ENCODE data around the gene TRAFD1.

DNA sequence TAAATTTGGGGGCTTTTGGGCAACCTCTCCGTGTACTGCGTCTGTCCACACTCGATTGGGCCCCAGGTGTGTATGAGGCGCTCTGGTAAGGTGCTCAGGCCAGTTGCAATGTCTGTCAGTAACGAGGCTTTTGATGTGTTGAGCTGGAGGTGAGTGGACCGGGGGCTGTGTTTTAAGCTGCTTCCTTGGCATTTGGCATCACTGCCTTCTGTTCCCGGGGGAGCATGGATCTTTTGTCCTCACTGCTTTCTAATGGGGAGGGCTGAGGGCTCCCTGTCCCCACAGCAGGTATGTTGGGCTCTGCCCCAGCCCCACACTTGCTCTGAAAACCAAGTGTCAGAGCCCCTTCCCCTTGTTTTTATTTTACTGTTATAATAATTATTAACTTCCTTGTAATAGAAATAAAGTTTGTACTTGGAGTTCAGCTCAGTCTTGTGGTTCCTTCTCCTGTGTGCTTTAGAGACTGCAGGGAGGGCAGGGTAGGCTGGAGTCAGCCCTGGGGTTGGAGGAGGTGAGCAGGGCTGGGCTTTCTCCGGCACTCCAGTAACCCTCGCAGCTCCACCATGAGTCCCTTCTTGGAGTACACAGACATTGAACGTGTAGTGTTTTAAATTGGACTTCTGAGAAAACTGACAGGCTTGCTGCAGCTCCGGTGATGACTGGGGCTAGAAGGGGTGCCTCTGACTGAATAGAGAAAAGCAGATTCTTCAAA lies 28.0 kb downstream of the TRAFD1 start:
- TF ChIP-seq ESRRG (CRISPR knock-in tag; IDR thresholded peaks at IDR 0.05) = no peak
- no peak for TF ChIP-seq ZNF70 (CRISPR knock-in tag; IDR thresholded peaks at IDR 0.05)
- TF ChIP-seq RARB (CRISPR knock-in tag; IDR thresholded peaks at IDR 0.05) = no peak
- no peak for TF ChIP-seq ZFP30 (CRISPR knock-in tag; IDR thresholded peaks at IDR 0.05)
- TF ChIP-seq, protein P1, sequence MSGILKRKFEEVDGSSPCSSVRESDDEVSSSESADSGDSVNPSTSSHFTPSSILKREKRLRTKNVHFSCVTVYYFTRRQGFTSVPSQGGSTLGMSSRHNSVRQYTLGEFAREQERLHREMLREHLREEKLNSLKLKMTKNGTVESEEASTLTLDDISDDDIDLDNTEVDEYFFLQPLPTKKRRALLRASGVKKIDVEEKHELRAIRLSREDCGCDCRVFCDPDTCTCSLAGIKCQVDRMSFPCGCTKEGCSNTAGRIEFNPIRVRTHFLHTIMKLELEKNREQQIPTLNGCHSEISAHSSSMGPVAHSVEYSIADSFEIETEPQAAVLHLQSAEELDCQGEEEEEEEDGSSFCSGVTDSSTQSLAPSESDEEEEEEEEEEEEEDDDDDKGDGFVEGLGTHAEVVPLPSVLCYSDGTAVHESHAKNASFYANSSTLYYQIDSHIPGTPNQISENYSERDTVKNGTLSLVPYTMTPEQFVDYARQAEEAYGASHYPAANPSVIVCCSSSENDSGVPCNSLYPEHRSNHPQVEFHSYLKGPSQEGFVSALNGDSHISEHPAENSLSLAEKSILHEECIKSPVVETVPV (CRISPR knock-in tag; IDR thresholded peaks at IDR 0.05) = no peak
- TF ChIP-seq, protein P2, sequence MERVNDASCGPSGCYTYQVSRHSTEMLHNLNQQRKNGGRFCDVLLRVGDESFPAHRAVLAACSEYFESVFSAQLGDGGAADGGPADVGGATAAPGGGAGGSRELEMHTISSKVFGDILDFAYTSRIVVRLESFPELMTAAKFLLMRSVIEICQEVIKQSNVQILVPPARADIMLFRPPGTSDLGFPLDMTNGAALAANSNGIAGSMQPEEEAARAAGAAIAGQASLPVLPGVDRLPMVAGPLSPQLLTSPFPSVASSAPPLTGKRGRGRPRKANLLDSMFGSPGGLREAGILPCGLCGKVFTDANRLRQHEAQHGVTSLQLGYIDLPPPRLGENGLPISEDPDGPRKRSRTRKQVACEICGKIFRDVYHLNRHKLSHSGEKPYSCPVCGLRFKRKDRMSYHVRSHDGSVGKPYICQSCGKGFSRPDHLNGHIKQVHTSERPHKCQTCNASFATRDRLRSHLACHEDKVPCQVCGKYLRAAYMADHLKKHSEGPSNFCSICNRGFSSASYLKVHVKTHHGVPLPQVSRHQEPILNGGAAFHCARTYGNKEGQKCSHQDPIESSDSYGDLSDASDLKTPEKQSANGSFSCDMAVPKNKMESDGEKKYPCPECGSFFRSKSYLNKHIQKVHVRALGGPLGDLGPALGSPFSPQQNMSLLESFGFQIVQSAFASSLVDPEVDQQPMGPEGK (CRISPR knock-in tag; IDR thresholded peaks at IDR 0.05; ENCODE audit: borderline replicate concordance) = no peak
- TF ChIP-seq, protein P3, sequence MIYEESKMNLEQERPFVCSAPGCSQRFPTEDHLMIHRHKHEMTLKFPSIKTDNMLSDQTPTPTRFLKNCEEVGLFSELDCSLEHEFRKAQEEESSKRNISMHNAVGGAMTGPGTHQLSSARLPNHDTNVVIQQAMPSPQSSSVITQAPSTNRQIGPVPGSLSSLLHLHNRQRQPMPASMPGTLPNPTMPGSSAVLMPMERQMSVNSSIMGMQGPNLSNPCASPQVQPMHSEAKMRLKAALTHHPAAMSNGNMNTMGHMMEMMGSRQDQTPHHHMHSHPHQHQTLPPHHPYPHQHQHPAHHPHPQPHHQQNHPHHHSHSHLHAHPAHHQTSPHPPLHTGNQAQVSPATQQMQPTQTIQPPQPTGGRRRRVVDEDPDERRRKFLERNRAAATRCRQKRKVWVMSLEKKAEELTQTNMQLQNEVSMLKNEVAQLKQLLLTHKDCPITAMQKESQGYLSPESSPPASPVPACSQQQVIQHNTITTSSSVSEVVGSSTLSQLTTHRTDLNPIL (CRISPR knock-in tag; IDR thresholded peaks at IDR 0.05; ENCODE audit: low read depth) = no peak
- no peak for TF ChIP-seq TCF4 (CRISPR knock-in tag; IDR thresholded peaks at IDR 0.05; ENCODE audit: borderline replicate concordance)
- no peak for TF ChIP-seq ZNF565 (CRISPR knock-in tag; conservative IDR thresholded peaks at IDR 0.05; ENCODE audit: low read depth)
